Psoas muscle (tissue), 8 donors: ENCODE measurements around the gene MTX1. TPM values are rescaled to one million over a fixed set of nuclear protein-coding genes. Genes with fewer than 3 reads are reported as not detected.

Experiments
- ATAC-seq, 4 donors: fragments of 200-7000 bp; cut with Tn5 transposase; one replicate each; pipeline ENCODE4 v1.9.1; 2020; ENCODE audit warnings: moderate library complexity in 3 of 4, mild to moderate bottlenecking in 2 of 4
- DNase-seq, 2 donors: peaks; one replicate each; pipeline ENCODE4 v3.0.0-alpha.2; 2020
- H3K27ac ChIP-seq: fragments of 200-600 bp; one replicate; pipeline ENCODE4 v1.8.0; 2022
- H3K27me3 ChIP-seq, 3 donors: fragments of 200-600 bp in 1 of 3; one replicate each; pipeline versions ENCODE4 v1.6.1 to v1.8.0; 2013 to 2022; ENCODE audit warnings: low read length in 2 of 3, mild to moderate bottlenecking in 2 of 3, moderate library complexity in 1 of 3; ENCODE audit not compliant: insufficient read depth in 3 of 3
- H3K36me3 ChIP-seq, 2 donors: fragments of 200-600 bp in 1 of 2; one replicate each; pipeline versions ENCODE4 v1.6.1 to v1.8.0; 2013 to 2022; ENCODE audit warnings: low read depth in 1 of 2, mild to moderate bottlenecking in 1 of 2, moderate library complexity in 1 of 2; ENCODE audit not compliant: insufficient read depth in 1 of 2
- H3K4me1 ChIP-seq: fragments of 200-600 bp; one replicate; pipeline ENCODE4 v1.8.0; 2022
- H3K4me3 ChIP-seq: fragments of 200-600 bp; one replicate; pipeline ENCODE4 v1.8.0; 2022; ENCODE audit warnings: mild to moderate bottlenecking
- H3K9me3 ChIP-seq: fragments of 200-600 bp; one replicate; pipeline ENCODE4 v1.8.0; 2022
- WGBS, 3 donors: extraction: QIAGEN DNeasy Blood & Tissue Kit; methylation state at CpG; one replicate each; pipeline versions ENCODE4 v1.1.6 to v1.1.7; 2013; 5-methylcytosine and 5-hydroxymethylcytosine counted together
- intact Hi-C, 2 donors: fragments of 100-400 bp; cut with DNase I; formaldehyde crosslinking; loops; one replicate each; pipeline versions ENCODE4 v1.11.0 to v1.14.2; 2022
- polyA plus RNA-seq, 3 donors: library from polyadenylated mRNA; stranded (reverse); fragments of 200-250 nt; gene quantifications; one replicate each; pipeline ENCODE4 v1.2.3, GENCODE V29; 2013
- total RNA-seq, 4 donors: library from RNA; stranded (reverse); fragmentation: NEBNext Ultra II Directional in 2 of 4; extraction: Animal tissue kit (Norgen Biotek cat#: 25700) in 2 of 4; gene quantifications; one replicate each; pipeline versions ENCODE4 v1.2.1 to v1.2.4, GENCODE V29; 2021 to 2023
- TF ChIP-seq, protein P1 (sequence below): fragments of 200-600 bp; IDR thresholded peaks from one replicate; pipeline ENCODE4 v1.8.0; 2022; ENCODE audit warnings: antibody characterized with exemption
- donor health status: healthy with polysubstance abuse.
- donor health status: DM: no; HTN: no; CAD: no; lungs with moderate emphysema.
- donor health status: Bipolar disorder and iron deficiency.
- donor health status: healthy.
- donor health status: DM: yes; HTN: yes; CAD: no.
- donor health status: DM: no; HTN: no; CAD: no.
- donor health status: DM: no; HTN: no; CAD: no.
- donor health status: DM: yes; HTN: yes; CAD: no.

The MTX1 gene
- total and polyA plus RNA-seq, 7 donors = 8.1 to 47.1 (median 17.7) TPM

GRCh38 chr1:155177192-155177917, 31.1 kb upstream of the MTX1 start:
- DNase-seq (no peak), ATAC-seq (no peak)
- H3K27me3 ChIP-seq = peaks cover 0 to 13% (median 10%) of the 10 kb centered on the region in 3 donors
- WGBS, 3 donors = 76 to 84% (median 82%) methylated on average over 11 of the region's 11 CpGs
- H3K4me1 ChIP-seq = peaks cover under 1% of the 10 kb centered on the region
- TF ChIP-seq, protein P1, sequence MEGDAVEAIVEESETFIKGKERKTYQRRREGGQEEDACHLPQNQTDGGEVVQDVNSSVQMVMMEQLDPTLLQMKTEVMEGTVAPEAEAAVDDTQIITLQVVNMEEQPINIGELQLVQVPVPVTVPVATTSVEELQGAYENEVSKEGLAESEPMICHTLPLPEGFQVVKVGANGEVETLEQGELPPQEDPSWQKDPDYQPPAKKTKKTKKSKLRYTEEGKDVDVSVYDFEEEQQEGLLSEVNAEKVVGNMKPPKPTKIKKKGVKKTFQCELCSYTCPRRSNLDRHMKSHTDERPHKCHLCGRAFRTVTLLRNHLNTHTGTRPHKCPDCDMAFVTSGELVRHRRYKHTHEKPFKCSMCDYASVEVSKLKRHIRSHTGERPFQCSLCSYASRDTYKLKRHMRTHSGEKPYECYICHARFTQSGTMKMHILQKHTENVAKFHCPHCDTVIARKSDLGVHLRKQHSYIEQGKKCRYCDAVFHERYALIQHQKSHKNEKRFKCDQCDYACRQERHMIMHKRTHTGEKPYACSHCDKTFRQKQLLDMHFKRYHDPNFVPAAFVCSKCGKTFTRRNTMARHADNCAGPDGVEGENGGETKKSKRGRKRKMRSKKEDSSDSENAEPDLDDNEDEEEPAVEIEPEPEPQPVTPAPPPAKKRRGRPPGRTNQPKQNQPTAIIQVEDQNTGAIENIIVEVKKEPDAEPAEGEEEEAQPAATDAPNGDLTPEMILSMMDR = no peak
- intact Hi-C loops = loop anchor here (5.0 kb wide), 1 partner anchor 50 kb away; no protein-coding TSS in a partner anchor
- no peak overlapping the region for H3K4me3 ChIP-seq
- no peaks in the 10 kb centered on the region for H3K36me3 ChIP-seq
- H3K9me3 ChIP-seq = no peaks in the 10 kb centered on the region
- H3K27ac ChIP-seq = no peak overlapping the region

- H3K4me3 ChIP-seq = no peak overlapping the region
- 92 to 95% (median 95%) methylated on average over 9 of the region's 9 CpGs for WGBS, 3 donors
- no peaks in the 10 kb centered on the region for H3K36me3 ChIP-seq
- H3K4me1 ChIP-seq = no peaks in the 10 kb centered on the region
- DNase-seq (no peak), ATAC-seq (no peak)
- H3K27me3 ChIP-seq = peaks cover 0 to 13% (median 10%) of the 10 kb centered on the region in 3 donors
- intact Hi-C loops = loop anchor here (5.0 kb wide), 1 partner anchor 49 kb away; no protein-coding TSS in a partner anchor
- TF ChIP-seq, protein P1 = no peak
- no peaks in the 10 kb centered on the region for H3K9me3 ChIP-seq
- H3K27ac ChIP-seq = no peak overlapping the region
Observed at GRCh38 chr1:155177918-155178281, 30.6 kb upstream of the MTX1 start.

DNA sequence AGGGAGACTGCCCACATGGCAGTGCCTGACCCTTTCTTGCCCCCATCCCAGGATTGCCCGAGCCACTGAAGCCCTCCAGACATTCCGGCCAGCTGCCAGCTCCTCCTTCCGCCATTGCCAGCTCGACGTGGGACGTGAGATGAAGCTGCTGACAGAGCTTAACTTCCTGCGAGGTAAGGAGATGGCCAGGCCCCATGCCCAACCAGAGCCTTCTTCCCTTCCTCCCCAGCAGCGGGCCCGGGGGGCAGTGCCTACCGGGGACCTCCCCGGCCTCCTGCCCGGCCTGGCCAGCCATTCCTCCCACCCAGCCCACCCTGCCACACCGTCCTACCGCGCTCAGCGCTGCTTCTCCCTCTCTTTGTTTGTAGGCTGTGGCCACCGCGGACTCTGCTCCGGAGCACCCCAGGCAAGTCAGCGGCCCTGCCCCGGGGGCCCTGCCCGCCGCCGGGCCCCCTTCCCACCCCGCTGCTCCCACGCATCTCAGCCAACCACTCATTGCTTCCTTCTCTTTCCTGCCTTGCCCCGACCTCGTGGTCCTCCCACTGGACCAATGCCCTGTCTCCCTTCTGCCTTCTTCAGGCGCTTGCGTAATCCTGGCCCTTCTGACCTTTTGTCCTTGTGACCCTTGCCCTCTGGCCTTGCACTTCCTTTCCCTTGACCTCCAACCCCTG, 29.9 kb upstream of the MTX1 start:
- Histone ChIP-seq H3K9me3 (no peaks in the 10 kb centered on the region), H3K36me3 (no peaks in the 10 kb centered on the region), H3K27ac (no peak overlapping the region), H3K27me3 (peaks cover 0 to 13% (median 10%) of the 10 kb centered on the region in 3 donors), H3K4me1 (no peaks in the 10 kb centered on the region), H3K4me3 (no peak overlapping the region)
- TF ChIP-seq, protein P1 = no peak
- ATAC-seq (no peak), DNase-seq (peak in 1 of 2 donors; percentile 51)
- intact Hi-C loops = loop anchor here (5.0 kb wide), 1 partner anchor 49 kb away; no protein-coding TSS in a partner anchor
- WGBS, 3 donors = 80 to 88% (median 83%) methylated on average over 26 to 30 of the region's 30 CpGs

DNA sequence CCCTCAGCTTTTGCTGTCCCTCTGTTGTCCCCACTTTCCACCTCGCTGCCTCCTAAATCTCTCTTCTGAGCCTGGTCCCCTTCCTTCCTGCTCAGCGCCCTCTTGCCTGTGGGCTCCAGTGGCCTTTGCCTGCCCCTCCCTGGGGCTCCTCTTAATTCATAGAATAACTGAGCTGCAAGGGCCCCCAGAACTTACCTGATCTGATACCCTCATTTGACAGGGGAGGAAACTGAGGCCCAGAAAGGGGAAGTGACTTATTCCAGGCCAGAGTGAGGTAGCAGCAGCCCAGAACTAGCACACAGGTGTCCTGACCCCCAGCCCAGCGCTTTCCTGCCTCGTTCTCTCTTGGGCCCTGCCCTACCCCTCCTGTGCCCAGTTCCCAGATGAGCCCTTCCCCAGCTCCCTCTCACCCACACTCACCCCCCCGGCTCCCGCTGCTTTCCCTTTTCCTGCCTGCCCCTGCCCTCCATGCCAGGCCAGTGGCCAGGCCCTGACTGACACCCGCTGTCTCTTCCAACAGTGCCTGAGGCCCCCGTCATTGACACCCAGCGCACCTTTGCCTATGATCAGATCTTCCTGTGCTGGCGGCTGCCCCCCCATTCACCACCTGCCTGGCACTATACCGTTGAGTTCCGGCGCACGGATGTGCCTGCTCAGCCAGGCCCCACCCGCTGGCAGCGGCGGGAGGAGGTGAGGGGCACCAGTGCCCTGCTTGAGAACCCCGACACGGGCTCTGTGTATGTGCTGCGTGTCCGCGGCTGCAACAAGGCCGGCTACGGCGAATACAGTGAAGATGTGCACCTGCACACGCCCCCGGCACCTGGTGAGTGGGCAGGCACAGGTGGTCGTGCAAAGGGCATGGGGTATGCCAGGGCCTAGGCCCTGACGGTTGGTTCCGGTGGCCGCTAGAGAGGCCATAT, 29.1 kb upstream of the MTX1 start:
- WGBS, 3 donors = 91 to 95% (median 94%) methylated on average over 29 to 31 of the region's 31 CpGs
- TF ChIP-seq, protein P1 = no peak
- H3K4me1 ChIP-seq = no peaks in the 10 kb centered on the region
- DNase-seq (peak in 1 of 2 donors; percentile 31), ATAC-seq (no peak)
- no peak overlapping the region for H3K4me3 ChIP-seq
- H3K9me3 ChIP-seq = no peaks in the 10 kb centered on the region
- peaks cover 0 to 8% (median 5%) of the 10 kb centered on the region in 3 donors for H3K27me3 ChIP-seq
- H3K27ac ChIP-seq = no peak overlapping the region
- no peaks in the 10 kb centered on the region for H3K36me3 ChIP-seq
- intact Hi-C loops = loop anchor here (5.0 kb wide), 1 partner anchor 48 kb away; no protein-coding TSS in a partner anchor
